Keratinocyte (primary cell): ENCODE results near the gene ASZ1. TPM values are rescaled to one million over a fixed set of nuclear protein-coding genes. Genes with fewer than 3 reads are reported as not detected.

Experiments used
- DNase-seq: peaks from one replicate; pipeline ENCODE4 v3.0.0-alpha.2; 2011; ENCODE audit warnings: low read depth, missing footprints, low spot score
- FAIRE-seq: peaks from 2 replicates; lab custom pipeline; 2011; peaks lifted over from hg19 to GRCh38; lab: Jason Lieb, UNC
- H2AFZ ChIP-seq: 2 replicates; pipeline ENCODE4 v1.6.0; 2012; ENCODE audit warnings: low read length, control low read depth, inconsistent platforms; ENCODE audit not compliant: control insufficient read depth
- H3K27ac ChIP-seq: 2 replicates; pipeline ENCODE4 v1.5.1; 2011; ENCODE audit warnings: low read length; ENCODE audit not compliant: control insufficient read depth, insufficient read depth
- H3K27me3 ChIP-seq: 3 replicates; pipeline ENCODE4 v1.6.0; 2011; ENCODE audit warnings: low read length; ENCODE audit not compliant: control insufficient read depth, insufficient read depth; ENCODE audit errors: extremely low read depth
- H3K36me3 ChIP-seq, 2 experiments: 2 replicates in 1 of 2; 3 replicates in 1 of 2; pipeline ENCODE4 v1.5.1; 2011; ENCODE audit warnings: low read length in 2 of 2, mild to moderate bottlenecking in 1 of 2; ENCODE audit not compliant: control insufficient read depth in 2 of 2, insufficient read depth in 2 of 2; ENCODE audit errors: extremely low read depth in 1 of 2
- H3K4me1 ChIP-seq: 3 replicates; pipeline ENCODE4 v1.5.1; 2011; ENCODE audit warnings: low read length; ENCODE audit not compliant: control insufficient read depth, insufficient read depth; ENCODE audit errors: extremely low read depth
- H3K4me2 ChIP-seq: 3 replicates; pipeline ENCODE4 v1.6.0; 2011; ENCODE audit warnings: low read depth, low read length; ENCODE audit not compliant: control insufficient read depth, insufficient read depth; ENCODE audit errors: extremely low read depth
- H3K4me3 ChIP-seq, 3 experiments: fragments of 200-600 bp in 1 of 3; sonication (generic) in 1 of 3; 2 replicates in 2 of 3; 3 replicates in 1 of 3; pipeline ENCODE4 v1.5.1; 2011 to 2016; ENCODE audit warnings: low read length in 3 of 3, mild to moderate bottlenecking in 3 of 3, control low read depth in 2 of 3, inconsistent platforms in 1 of 3, low read depth in 1 of 3, mixed read lengths in 1 of 3, mixed run types in 1 of 3, moderate library complexity in 1 of 3; ENCODE audit not compliant: control insufficient read depth in 2 of 3, insufficient read depth in 2 of 3; ENCODE audit errors: extremely low read depth in 1 of 3
- H3K79me2 ChIP-seq: 2 replicates; pipeline ENCODE4 v1.6.0; 2012; ENCODE audit warnings: low read length; ENCODE audit not compliant: control insufficient read depth, insufficient read depth
- H3K9ac ChIP-seq: 3 replicates; pipeline ENCODE4 v1.6.0; 2011; ENCODE audit warnings: low read length; ENCODE audit not compliant: control insufficient read depth, insufficient read depth; ENCODE audit errors: extremely low read depth
- H3K9me1 ChIP-seq: 3 replicates; pipeline ENCODE4 v1.6.0; 2011; ENCODE audit warnings: low read length; ENCODE audit not compliant: control insufficient read depth, insufficient read depth; ENCODE audit errors: extremely low read depth
- H3K9me3 ChIP-seq: 2 replicates; pipeline ENCODE4 v1.5.1; 2012; ENCODE audit warnings: low read depth, low read length; ENCODE audit not compliant: control insufficient read depth
- H4K20me1 ChIP-seq: 3 replicates; pipeline ENCODE4 v1.6.0; 2011; ENCODE audit warnings: low read length; ENCODE audit not compliant: control insufficient read depth, insufficient read depth; ENCODE audit errors: extremely low read depth
- EZH2 ChIP-seq: IDR thresholded peaks from one replicate; pipeline ENCODE4 v1.6.1; 2012; ENCODE audit warnings: inconsistent platforms, mild to moderate bottlenecking, low read length, moderate library complexity
- dilution Hi-C: fragments of 300-500 bp; cut with MboI; formaldehyde crosslinking; loops from one replicate; pipeline ENCODE4 v1.7.0; 2020; ENCODE audit warnings: low sequenced_read_pairs; ENCODE audit not compliant: extremely low pct_ligation_motif_present
- polyA plus RNA-seq, 5 experiments: library from polyadenylated mRNA; depleted of rRNA in 3 of 5; stranded (reverse) in 3 of 5; stranded (forward) in 1 of 5; unstranded in 1 of 5; fragments of >200 nt; gene quantifications; 1 replicate in 1 of 5; 2 replicates in 3 of 5; 3 replicates in 1 of 5; pipeline versions ENCODE4 v1.2.1 to v1.2.3, GENCODE V29; 2011 to 2012; ENCODE audit warnings: missing spikeins in 2 of 5, low read depth in 1 of 5, low replicate concordance in 1 of 5
- TF ChIP-seq, protein P1 (sequence below), 3 experiments: IDR thresholded peaks in 1 of 3; conservative IDR thresholded peaks in 1 of 3; optimal IDR thresholded peaks in 1 of 3; 2 replicates in 2 of 3; 3 replicates in 1 of 3; pipeline versions ENCODE3 to v1.5.1; 2011; ENCODE audit warnings: low read length in 3 of 3, mild to moderate bottlenecking in 3 of 3, moderate library complexity in 2 of 3, control low read depth in 1 of 3, inconsistent platforms in 1 of 3; ENCODE audit not compliant: insufficient read depth in 2 of 3; ENCODE audit errors: extremely low read depth in 1 of 3

Gene ASZ1
- polyA plus RNA-seq, 1 donor (not counting 4 experiments of a cell fraction or from before 2014, with no cell fraction given), result not detected

DNA sequence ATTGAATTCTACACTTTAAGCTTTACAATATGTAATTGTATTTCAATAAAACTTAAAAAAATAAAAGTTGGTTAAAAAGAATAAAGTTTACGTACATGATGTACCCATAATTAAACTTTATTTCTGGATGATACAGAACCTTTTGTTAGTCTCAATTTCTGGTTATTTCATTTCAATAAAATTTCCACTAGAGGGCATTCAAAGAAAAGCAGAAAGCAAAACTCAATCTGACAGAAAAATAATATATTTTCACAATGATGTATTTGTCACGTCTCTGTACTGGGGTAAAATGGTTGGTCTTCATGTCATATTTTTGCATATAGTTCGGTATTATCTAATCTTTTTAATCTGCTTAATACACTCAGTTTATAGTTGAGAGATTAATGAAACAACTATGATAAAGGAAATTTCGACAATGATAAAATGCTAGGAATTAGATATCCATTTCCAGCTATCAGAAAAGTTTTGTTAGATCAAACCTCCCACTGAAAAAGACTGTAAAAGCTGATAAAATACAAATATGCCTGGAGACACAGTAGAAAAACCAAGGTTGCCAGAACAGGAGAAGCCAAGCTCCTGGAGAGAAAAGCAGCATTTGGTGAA, 27.4 kb downstream of the ASZ1 start:
- Histone ChIP-seq H3K36me3 (no peaks in the 10 kb centered on the region), H2AFZ (no peak overlapping the region), H3K4me2 (no peak overlapping the region), H3K4me3 (no peak overlapping the region), H3K9me1 (no peaks in the 10 kb centered on the region), H3K27me3 (no peaks in the 10 kb centered on the region), H3K9me3 (no peaks in the 10 kb centered on the region), H4K20me1 (no peaks in the 10 kb centered on the region), H3K79me2 (no peaks in the 10 kb centered on the region), H3K4me1 (no peaks in the 10 kb centered on the region), H3K9ac (no peak overlapping the region), H3K27ac (no peak overlapping the region)
- dilution Hi-C loops, result no loop called here
- DNase-seq (no peak), FAIRE-seq (no peak)
- TF ChIP-seq, protein P1, sequence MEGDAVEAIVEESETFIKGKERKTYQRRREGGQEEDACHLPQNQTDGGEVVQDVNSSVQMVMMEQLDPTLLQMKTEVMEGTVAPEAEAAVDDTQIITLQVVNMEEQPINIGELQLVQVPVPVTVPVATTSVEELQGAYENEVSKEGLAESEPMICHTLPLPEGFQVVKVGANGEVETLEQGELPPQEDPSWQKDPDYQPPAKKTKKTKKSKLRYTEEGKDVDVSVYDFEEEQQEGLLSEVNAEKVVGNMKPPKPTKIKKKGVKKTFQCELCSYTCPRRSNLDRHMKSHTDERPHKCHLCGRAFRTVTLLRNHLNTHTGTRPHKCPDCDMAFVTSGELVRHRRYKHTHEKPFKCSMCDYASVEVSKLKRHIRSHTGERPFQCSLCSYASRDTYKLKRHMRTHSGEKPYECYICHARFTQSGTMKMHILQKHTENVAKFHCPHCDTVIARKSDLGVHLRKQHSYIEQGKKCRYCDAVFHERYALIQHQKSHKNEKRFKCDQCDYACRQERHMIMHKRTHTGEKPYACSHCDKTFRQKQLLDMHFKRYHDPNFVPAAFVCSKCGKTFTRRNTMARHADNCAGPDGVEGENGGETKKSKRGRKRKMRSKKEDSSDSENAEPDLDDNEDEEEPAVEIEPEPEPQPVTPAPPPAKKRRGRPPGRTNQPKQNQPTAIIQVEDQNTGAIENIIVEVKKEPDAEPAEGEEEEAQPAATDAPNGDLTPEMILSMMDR (optimal IDR thresholded peaks at IDR 0.05 in 1 of 3, IDR thresholded peaks at IDR 0.05 in 1 of 3, conservative IDR thresholded peaks at IDR 0.05 in 1 of 3; ENCODE audit: extremely low read depth in 1 of 3, insufficient read depth in 2 of 3, low read length in 3 of 3), result peak in 2 of 3 experiments; percentile 26 to 31
- no peak for TF ChIP-seq EZH2

DNA sequence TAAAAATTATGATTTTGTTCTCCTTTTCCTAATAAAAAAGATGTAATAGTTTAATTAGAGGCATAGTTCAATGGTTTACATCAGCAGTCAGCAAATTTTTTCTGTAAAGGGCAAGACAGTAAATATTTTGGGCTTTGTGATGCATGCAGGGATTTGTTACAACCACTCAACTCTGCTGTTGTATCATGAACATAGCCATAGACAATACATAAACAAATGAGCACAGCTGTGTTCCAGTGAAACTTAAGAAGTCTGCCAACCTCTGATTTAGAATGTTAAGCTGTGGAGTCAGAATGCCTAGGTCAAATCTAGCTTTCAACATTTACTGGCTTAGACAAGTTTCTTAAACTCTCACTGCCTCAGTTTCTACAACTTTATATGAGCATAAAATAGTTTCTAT, 31.6 kb downstream of the ASZ1 start:
- DNase-seq, result no peak
- Histone ChIP-seq H3K4me1 (no peaks in the 10 kb centered on the region), H3K9me3 (no peaks in the 10 kb centered on the region), H2AFZ (no peak overlapping the region), H4K20me1 (no peaks in the 10 kb centered on the region), H3K36me3 (no peaks in the 10 kb centered on the region), H3K27ac (no peak overlapping the region), H3K79me2 (no peaks in the 10 kb centered on the region), H3K4me2 (no peak overlapping the region), H3K4me3 (no peak overlapping the region), H3K9ac (no peak overlapping the region), H3K9me1 (no peaks in the 10 kb centered on the region), H3K27me3 (no peaks in the 10 kb centered on the region)
- TF ChIP-seq, protein P1 (optimal IDR thresholded peaks at IDR 0.05 in 1 of 3, IDR thresholded peaks at IDR 0.05 in 1 of 3, conservative IDR thresholded peaks at IDR 0.05 in 1 of 3; ENCODE audit: extremely low read depth in 1 of 3, insufficient read depth in 2 of 3, low read length in 3 of 3), result no peak
- no peak for TF ChIP-seq EZH2
- FAIRE-seq, result no peak
- dilution Hi-C loops, result no loop called here
